ENCODE data around the gene DNAJC27. TPM values are rescaled to one million over a fixed set of nuclear protein-coding genes. Genes with fewer than 3 reads are reported as not detected.

Gene DNAJC27
- total RNA-seq, 4 donors from 2014 or later = 2.7 to 12.4 (median 7.8) TPM

GRCh38 chr2:24977631-24978030 is 5.9 kb upstream of the DNAJC27 start:
- H3K4me1 ChIP-seq = no peaks in the 10 kb centered on the region
- no peaks in the 10 kb centered on the region for H3K9me3 ChIP-seq
- no peaks in the 10 kb centered on the region for H3K36me3 ChIP-seq
- no peak for TF ChIP-seq POLR2A (IDR thresholded peaks at IDR 0.05)
- no peak for TF ChIP-seq CTCF (IDR thresholded peaks at IDR 0.05)
- no peaks in the 10 kb centered on the region for H3K27me3 ChIP-seq
- H3K27ac ChIP-seq = no peak overlapping the region
- no peak for DNase-seq
- H3K4me3 ChIP-seq = no peak overlapping the region

- H3K36me3 ChIP-seq = no peaks in the 10 kb centered on the region
- no peaks in the 10 kb centered on the region for H3K27me3 ChIP-seq
- no peak overlapping the region for H3K4me3 ChIP-seq
- no peaks in the 10 kb centered on the region for H3K9me3 ChIP-seq
- no peak for DNase-seq
- H3K27ac ChIP-seq = no peak overlapping the region
- peaks cover 0 to 4% (median 0%) of the 10 kb centered on the region in 4 donors for H3K4me1 ChIP-seq
- TF ChIP-seq POLR2A (IDR thresholded peaks at IDR 0.05) = no peak
- no peak for TF ChIP-seq CTCF (IDR thresholded peaks at IDR 0.05)
Measured at GRCh38 chr2:24973812-24974211, 2.1 kb upstream of the DNAJC27 start.

- Histone ChIP-seq H3K27ac (peak overlapping the region; percentile 89 to 100 (median 96)), H3K27me3 (no peaks in the 10 kb centered on the region), H3K9me3 (no peaks in the 10 kb centered on the region), H3K36me3 (peaks cover 0 to under 1% (median 0%) of the 10 kb centered on the region in 3 donors), H3K4me1 (peaks cover 0 to 4% (median 0%) of the 10 kb centered on the region in 4 donors), H3K4me3 (peak overlapping the region; percentile 64 to 94 (median 70))
- peak; percentile 37 to 67 (median 57) for DNase-seq
- TF ChIP-seq POLR2A (IDR thresholded peaks at IDR 0.05) (no peak), CTCF (IDR thresholded peaks at IDR 0.05) (no peak)
Measured at GRCh38 chr2:24972315-24972961, 683 bp upstream of the DNAJC27 start.

- no peaks in the 10 kb centered on the region for H3K9me3 ChIP-seq
- H3K27me3 ChIP-seq = no peaks in the 10 kb centered on the region
- peaks cover 0 to 4% (median 0%) of the 10 kb centered on the region in 4 donors for H3K4me1 ChIP-seq
- H3K4me3 ChIP-seq = peak overlapping the region; percentile 64 to 94 (median 70)
- H3K36me3 ChIP-seq = peaks cover 0 to 13% (median 0%) of the 10 kb centered on the region in 3 donors
- no peak for TF ChIP-seq POLR2A (IDR thresholded peaks at IDR 0.05)
- no peak for TF ChIP-seq CTCF (IDR thresholded peaks at IDR 0.05)
- H3K27ac ChIP-seq = peak overlapping the region; percentile 89 to 100 (median 96)
- no peak for DNase-seq
Measured at GRCh38 chr2:24971286-24971535, 544 bp downstream of the DNAJC27 start.

GRCh38 chr2:24970483-24971285 is 1.1 kb downstream of the DNAJC27 start:
- H3K27ac ChIP-seq = peak overlapping the region; percentile 89 to 100 (median 96)
- H3K36me3 ChIP-seq = peaks cover 0 to 18% (median 0%) of the 10 kb centered on the region in 3 donors
- no peak for TF ChIP-seq POLR2A (IDR thresholded peaks at IDR 0.05)
- TF ChIP-seq CTCF (IDR thresholded peaks at IDR 0.05) = no peak
- H3K4me1 ChIP-seq = peaks cover 0 to 4% (median 0%) of the 10 kb centered on the region in 4 donors
- no peaks in the 10 kb centered on the region for H3K27me3 ChIP-seq
- no peaks in the 10 kb centered on the region for H3K9me3 ChIP-seq
- H3K4me3 ChIP-seq = peak overlapping the region; percentile 64 to 94 (median 70)
- DNase-seq = no peak
